ENCODE results near the gene PCDHGB6.
"Not testable (repeated sequence)": the region's sequence is repeated elsewhere in the genome, so short reads cannot be mapped to it uniquely, and the experiment has no call there.

The PCDHGB6 gene

GRCh38 chr5:141388661-141389060 is 19.2 kb upstream of the PCDHGB6 start:
- Histone ChIP-seq H2BK5ac (ENCODE audit: low read length) (no peak overlapping the region), H3K23ac (ENCODE audit: low read length) (no peak overlapping the region), H2BK120ac (ENCODE audit: low read depth, low read length) (no peak overlapping the region), H3K27ac (ENCODE audit: low read depth, low read length) (no peak overlapping the region), H3K4me1 (ENCODE audit: control insufficient read depth, low read depth, low read length) (no peaks in the 10 kb centered on the region), H3K4me2 (ENCODE audit: low read length) (no peak overlapping the region), H4K8ac (ENCODE audit: low read depth, low read length) (no peak overlapping the region), H2AK5ac (ENCODE audit: low read length) (no peak overlapping the region), H3K4ac (ENCODE audit: low read depth, low read length) (no peak overlapping the region), H3K27me3 (ENCODE audit: insufficient read depth, low read length, poor library complexity) (no peaks in the 10 kb centered on the region), H3K79me1 (ENCODE audit: low read length) (no peaks in the 10 kb centered on the region), H3K56ac (ENCODE audit: low read length) (no peak overlapping the region), H3K18ac (ENCODE audit: low read length) (no peak overlapping the region), H4K5ac (ENCODE audit: low read length) (no peak overlapping the region), H3K79me2 (ENCODE audit: control insufficient read depth, insufficient read depth, low read length) (no peaks in the 10 kb centered on the region), H3K9ac (ENCODE audit: low read length) (no peak overlapping the region), H3K36me3 (ENCODE audit: control insufficient read depth, insufficient read depth, low read length) (no peaks in the 10 kb centered on the region), H3K4me3 (ENCODE audit: low read length) (no peak overlapping the region), H2BK15ac (replicated peaks; ENCODE audit: low read depth) (no peak overlapping the region)
- no CpG with 5 or more reads among the region's 10 CpGs for WGBS (ENCODE audit: extremely low coverage, insufficient coverage, low lambda C conversion rate)
- DNase-seq = no peak

GRCh38 chr5:141389153-141390042 is 18.4 kb upstream of the PCDHGB6 start:
- Histone ChIP-seq H3K79me2 (ENCODE audit: control insufficient read depth, insufficient read depth, low read length) (no peaks in the 10 kb centered on the region), H3K4me2 (ENCODE audit: low read length) (no peak overlapping the region), H4K5ac (ENCODE audit: low read length) (no peak overlapping the region), H3K18ac (ENCODE audit: low read length) (no peak overlapping the region), H2BK5ac (ENCODE audit: low read length) (no peak overlapping the region), H4K8ac (ENCODE audit: low read depth, low read length) (no peak overlapping the region), H2AK5ac (ENCODE audit: low read length) (no peak overlapping the region), H3K4ac (ENCODE audit: low read depth, low read length) (no peak overlapping the region), H2BK15ac (replicated peaks; ENCODE audit: low read depth) (no peak overlapping the region), H3K79me1 (ENCODE audit: low read length) (no peaks in the 10 kb centered on the region), H3K56ac (ENCODE audit: low read length) (no peak overlapping the region), H3K4me3 (ENCODE audit: low read length) (no peak overlapping the region), H3K9ac (ENCODE audit: low read length) (no peak overlapping the region), H3K27me3 (ENCODE audit: insufficient read depth, low read length, poor library complexity) (no peaks in the 10 kb centered on the region), H3K36me3 (ENCODE audit: control insufficient read depth, insufficient read depth, low read length) (no peaks in the 10 kb centered on the region), H3K23ac (ENCODE audit: low read length) (no peak overlapping the region), H3K4me1 (ENCODE audit: control insufficient read depth, low read depth, low read length) (no peaks in the 10 kb centered on the region), H3K27ac (ENCODE audit: low read depth, low read length) (no peak overlapping the region), H2BK120ac (ENCODE audit: low read depth, low read length) (no peak overlapping the region)
- WGBS (ENCODE audit: extremely low coverage, insufficient coverage, low lambda C conversion rate) = no CpG with 5 or more reads among the region's 77 CpGs
- DNase-seq = no peak

GRCh38 chr5:141392429-141393198 is 15.2 kb upstream of the PCDHGB6 start, which contains the start of gene PCDHGA8:
Gene PCDHGA8, plus strand, starts transcription at chr5:141392633. Its CDS starts 181 bp downstream, at chr5:141392814.
- no peak within 1 kb of the TSS for H4K8ac ChIP-seq (ENCODE audit: low read depth, low read length)

GRCh38 chr5:141393267-141393666 is 14.6 kb upstream of the PCDHGB6 start:
- Histone ChIP-seq H4K5ac (ENCODE audit: low read length) (no peak overlapping the region), H3K36me3 (ENCODE audit: control insufficient read depth, insufficient read depth, low read length) (no peaks in the 10 kb centered on the region), H2BK120ac (ENCODE audit: low read depth, low read length) (no peak overlapping the region), H2BK15ac (replicated peaks; ENCODE audit: low read depth) (no peak overlapping the region), H3K4me1 (ENCODE audit: control insufficient read depth, low read depth, low read length) (no peaks in the 10 kb centered on the region), H3K27ac (ENCODE audit: low read depth, low read length) (no peak overlapping the region), H4K8ac (ENCODE audit: low read depth, low read length) (no peak overlapping the region), H3K4ac (ENCODE audit: low read depth, low read length) (no peak overlapping the region), H3K4me3 (ENCODE audit: low read length) (no peak overlapping the region), H3K23ac (ENCODE audit: low read length) (no peak overlapping the region), H3K27me3 (ENCODE audit: insufficient read depth, low read length, poor library complexity) (no peaks in the 10 kb centered on the region), H2AK5ac (ENCODE audit: low read length) (no peak overlapping the region), H3K56ac (ENCODE audit: low read length) (no peak overlapping the region), H3K18ac (ENCODE audit: low read length) (no peak overlapping the region), H3K9ac (ENCODE audit: low read length) (no peak overlapping the region), H3K79me1 (ENCODE audit: low read length) (no peaks in the 10 kb centered on the region), H3K4me2 (ENCODE audit: low read length) (no peak overlapping the region), H2BK5ac (ENCODE audit: low read length) (no peak overlapping the region), H3K79me2 (ENCODE audit: control insufficient read depth, insufficient read depth, low read length) (no peaks in the 10 kb centered on the region)
- DNase-seq = no peak
- no CpG with 5 or more reads among the region's 21 CpGs for WGBS (ENCODE audit: extremely low coverage, insufficient coverage, low lambda C conversion rate)

More at GRCh38 chr5:141392429-141393198, 15.2 kb upstream of the PCDHGB6 start, which contains the start of gene PCDHGA8:
- Histone ChIP-seq H3K4ac (ENCODE audit: low read depth, low read length) (no peak within 1 kb of the TSS), H3K18ac (ENCODE audit: low read length) (no peak within 1 kb of the TSS), H3K79me1 (ENCODE audit: low read length) (no peaks in the 10 kb centered on the region), H3K56ac (ENCODE audit: low read length) (no peak within 1 kb of the TSS), H3K4me3 (ENCODE audit: low read length) (no peak within 1 kb of the TSS), H3K9ac (ENCODE audit: low read length) (no peak within 1 kb of the TSS), H2BK120ac (ENCODE audit: low read depth, low read length) (no peak within 1 kb of the TSS), H3K27me3 (ENCODE audit: insufficient read depth, low read length, poor library complexity) (no peaks in the 10 kb centered on the region), H3K23ac (ENCODE audit: low read length) (no peak within 1 kb of the TSS), H2AK5ac (ENCODE audit: low read length) (no peak within 1 kb of the TSS), H2BK5ac (ENCODE audit: low read length) (no peak within 1 kb of the TSS), H2BK15ac (replicated peaks; ENCODE audit: low read depth) (no peak within 1 kb of the TSS), H3K4me1 (ENCODE audit: control insufficient read depth, low read depth, low read length) (no peaks in the 10 kb centered on the region), H3K27ac (ENCODE audit: low read depth, low read length) (no peak within 1 kb of the TSS), H3K36me3 (ENCODE audit: control insufficient read depth, insufficient read depth, low read length) (no peaks in the 10 kb centered on the region), H4K5ac (ENCODE audit: low read length) (no peak within 1 kb of the TSS), H3K4me2 (ENCODE audit: low read length) (no peak within 1 kb of the TSS), H3K79me2 (ENCODE audit: control insufficient read depth, insufficient read depth, low read length) (no peaks in the 10 kb centered on the region)
- 100% methylated on average over 1 of the region's 38 CpGs for WGBS (ENCODE audit: extremely low coverage, insufficient coverage, low lambda C conversion rate)
- no peak for DNase-seq

GRCh38 chr5:141394401-141395187 is 13.2 kb upstream of the PCDHGB6 start:
- not testable (repeated sequence) for H4K5ac ChIP-seq (ENCODE audit: low read length); H3K9ac ChIP-seq (ENCODE audit: low read length); H2BK15ac ChIP-seq (replicated peaks; ENCODE audit: low read depth); H2AK5ac ChIP-seq (ENCODE audit: low read length); H3K56ac ChIP-seq (ENCODE audit: low read length); H3K4me3 ChIP-seq (ENCODE audit: low read length); H3K4ac ChIP-seq (ENCODE audit: low read depth, low read length); H3K27ac ChIP-seq (ENCODE audit: low read depth, low read length); H3K36me3 ChIP-seq (ENCODE audit: control insufficient read depth, insufficient read depth, low read length); H3K4me1 ChIP-seq (ENCODE audit: control insufficient read depth, low read depth, low read length); DNase-seq; H4K8ac ChIP-seq (ENCODE audit: low read depth, low read length); H3K27me3 ChIP-seq (ENCODE audit: insufficient read depth, low read length, poor library complexity); H3K79me2 ChIP-seq (ENCODE audit: control insufficient read depth, insufficient read depth, low read length); H3K4me2 ChIP-seq (ENCODE audit: low read length); H3K23ac ChIP-seq (ENCODE audit: low read length); H3K79me1 ChIP-seq (ENCODE audit: low read length); H3K18ac ChIP-seq (ENCODE audit: low read length); H2BK5ac ChIP-seq (ENCODE audit: low read length); H2BK120ac ChIP-seq (ENCODE audit: low read depth, low read length)
- WGBS (ENCODE audit: extremely low coverage, insufficient coverage, low lambda C conversion rate) = no CpG with 5 or more reads among the region's 53 CpGs

Data from mesendoderm (in vitro differentiated cells).